Brain microvascular endothelial cell (primary cell): ENCODE data around the gene ME1.

Experiments used
- DNase-seq: peaks from one replicate; pipeline ENCODE4 v3.0.0-alpha.2; 2020
- H3K27ac ChIP-seq: fragments of 250-450 bp; sonication (Bioruptor Pico); 2 replicates; pipeline ENCODE4 v1.5.1; 2020; ENCODE audit warnings: mild to moderate bottlenecking, moderate library complexity
- H3K27me3 ChIP-seq: fragments of 250-450 bp; sonication (Bioruptor Pico); replicated peaks from 2 replicates; pipeline ENCODE4 v1.5.1; 2020; ENCODE audit warnings: mild to moderate bottlenecking
- H3K36me3 ChIP-seq: fragments of 250-450 bp; sonication (Bioruptor Pico); replicated peaks from 2 replicates; pipeline ENCODE4 v1.5.1; 2020; ENCODE audit warnings: mild to moderate bottlenecking
- H3K4me3 ChIP-seq: 2 replicates; pipeline ENCODE4 v1.5.1; 2011; ENCODE audit warnings: low read depth, mild to moderate bottlenecking, control low read depth, low read length, moderate library complexity
- in situ Hi-C: cut with HindIII; loops from 2 replicates; pipeline ENCODE4 v1.10.0; 2017; ENCODE audit warnings: low sequenced_read_pairs, low pct_ligation_motif_present
- TF ChIP-seq, protein P1 (sequence below): IDR thresholded peaks from 2 replicates; pipeline ENCODE4 v1.5.1; 2011; ENCODE audit warnings: low read depth, mild to moderate bottlenecking, moderate library complexity, low read length, control low read depth, inconsistent platforms; ENCODE audit errors: missing control alignments

The ME1 gene

DNA sequence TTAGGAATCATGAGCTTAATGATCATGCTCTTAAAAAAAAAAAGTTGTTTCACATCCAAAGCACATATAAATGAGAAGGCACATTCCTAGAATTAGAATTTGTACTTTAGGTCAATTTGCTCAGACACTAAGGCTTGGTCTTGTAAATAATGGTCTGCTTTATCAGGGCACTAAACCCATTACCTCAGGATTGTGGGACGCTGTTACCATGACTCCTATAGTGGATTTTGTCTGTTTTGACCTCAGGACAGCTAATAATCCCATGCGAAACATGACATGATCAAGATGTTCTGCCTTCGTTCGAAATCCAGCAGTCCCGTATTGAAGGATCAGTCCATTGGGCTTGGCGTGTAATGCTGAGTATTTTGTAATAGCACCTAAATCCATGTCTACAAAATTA is 240.2 kb downstream of the ME1 start:
- H3K27ac ChIP-seq = no peak overlapping the region
- H3K36me3 ChIP-seq = peaks cover 41% of the 10 kb centered on the region
- H3K27me3 ChIP-seq = no peaks in the 10 kb centered on the region
- H3K4me3 ChIP-seq = no peak overlapping the region
- in situ Hi-C loops = no loop called here
- no peak for DNase-seq
- TF ChIP-seq, protein P1, sequence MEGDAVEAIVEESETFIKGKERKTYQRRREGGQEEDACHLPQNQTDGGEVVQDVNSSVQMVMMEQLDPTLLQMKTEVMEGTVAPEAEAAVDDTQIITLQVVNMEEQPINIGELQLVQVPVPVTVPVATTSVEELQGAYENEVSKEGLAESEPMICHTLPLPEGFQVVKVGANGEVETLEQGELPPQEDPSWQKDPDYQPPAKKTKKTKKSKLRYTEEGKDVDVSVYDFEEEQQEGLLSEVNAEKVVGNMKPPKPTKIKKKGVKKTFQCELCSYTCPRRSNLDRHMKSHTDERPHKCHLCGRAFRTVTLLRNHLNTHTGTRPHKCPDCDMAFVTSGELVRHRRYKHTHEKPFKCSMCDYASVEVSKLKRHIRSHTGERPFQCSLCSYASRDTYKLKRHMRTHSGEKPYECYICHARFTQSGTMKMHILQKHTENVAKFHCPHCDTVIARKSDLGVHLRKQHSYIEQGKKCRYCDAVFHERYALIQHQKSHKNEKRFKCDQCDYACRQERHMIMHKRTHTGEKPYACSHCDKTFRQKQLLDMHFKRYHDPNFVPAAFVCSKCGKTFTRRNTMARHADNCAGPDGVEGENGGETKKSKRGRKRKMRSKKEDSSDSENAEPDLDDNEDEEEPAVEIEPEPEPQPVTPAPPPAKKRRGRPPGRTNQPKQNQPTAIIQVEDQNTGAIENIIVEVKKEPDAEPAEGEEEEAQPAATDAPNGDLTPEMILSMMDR = no peak

DNA sequence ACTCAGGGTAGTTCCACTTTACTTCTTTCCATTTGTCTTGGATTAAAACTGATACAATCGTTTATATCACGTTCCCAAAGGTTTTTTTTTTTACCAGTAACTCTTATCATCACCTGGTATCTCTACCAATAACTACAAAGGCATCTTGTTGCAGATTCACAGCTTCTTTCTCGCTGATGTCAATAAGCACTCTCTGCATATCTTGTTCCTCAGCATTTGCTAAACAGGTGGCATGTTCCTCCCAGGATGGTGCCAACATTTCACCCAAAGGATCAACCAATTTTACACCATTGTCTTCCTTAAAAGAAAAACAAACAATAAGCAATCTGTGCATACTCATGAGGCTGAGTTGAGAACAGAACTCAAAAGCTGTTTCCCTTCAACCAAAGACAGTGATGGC is 242.3 kb downstream of the ME1 start:
- Histone ChIP-seq H3K4me3 (no peak overlapping the region), H3K27ac (no peak overlapping the region), H3K36me3 (peaks cover 55% of the 10 kb centered on the region), H3K27me3 (no peaks in the 10 kb centered on the region)
- TF ChIP-seq, protein P1 = no peak
- DNase-seq = no peak
- in situ Hi-C loops = no loop called here

DNA sequence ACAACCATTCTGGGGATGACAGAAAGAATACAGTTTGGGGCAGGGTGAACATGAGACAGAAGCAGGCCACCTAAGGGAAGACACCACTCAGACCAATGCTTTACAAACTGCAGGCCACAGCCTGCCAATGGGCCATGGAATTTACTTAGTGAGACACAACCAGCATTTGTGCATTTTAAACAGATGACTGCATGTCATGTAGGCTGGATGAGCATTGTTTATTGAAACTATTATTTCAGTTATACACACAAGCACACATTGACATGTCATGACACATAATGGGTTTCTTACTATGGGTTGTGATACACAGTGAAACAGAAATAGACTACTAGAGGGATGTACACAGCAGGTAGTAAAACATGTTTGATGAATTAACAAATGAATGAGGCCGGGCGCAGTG is 245.8 kb downstream of the ME1 start:
- TF ChIP-seq, protein P1 = no peak
- Histone ChIP-seq H3K27me3 (no peaks in the 10 kb centered on the region), H3K27ac (no peak overlapping the region), H3K4me3 (no peak overlapping the region), H3K36me3 (peaks cover 75% of the 10 kb centered on the region)
- no peak for DNase-seq
- in situ Hi-C loops = no loop called here

DNA sequence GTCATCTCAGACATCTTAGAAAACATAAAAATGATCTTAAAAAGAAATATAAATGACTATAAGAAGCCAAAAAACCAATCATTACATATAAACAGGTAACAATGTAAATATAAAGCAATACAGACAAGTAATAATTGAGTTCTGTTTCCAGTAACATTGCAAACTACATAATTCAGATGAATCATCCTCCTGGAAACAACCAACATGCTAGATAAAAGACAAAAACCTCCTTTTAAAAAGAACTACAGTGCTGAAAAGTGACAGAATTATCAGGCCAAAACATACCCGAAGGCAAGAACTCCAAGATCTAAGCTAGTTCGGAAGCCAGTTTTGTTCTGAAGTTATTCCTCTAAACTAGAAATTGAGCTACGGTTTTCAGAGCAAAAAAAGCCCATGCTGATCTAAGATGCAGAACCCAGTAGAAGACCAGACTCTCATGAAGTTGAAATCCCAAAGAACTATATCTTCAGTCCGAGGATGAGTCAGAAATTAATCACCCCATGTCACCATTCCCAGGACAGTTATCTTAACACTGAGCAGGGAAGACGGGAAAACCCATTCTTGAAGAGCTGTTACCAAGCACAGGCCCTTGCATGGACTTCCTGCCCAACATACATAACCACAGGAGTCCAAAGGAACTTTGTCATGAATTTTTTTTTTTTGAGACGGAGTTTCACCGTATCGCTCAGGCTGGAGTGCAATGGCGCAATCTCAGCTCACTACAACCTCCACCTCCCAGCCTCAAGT is 247.6 kb downstream of the ME1 start:
- peaks cover 74% of the 10 kb centered on the region for H3K36me3 ChIP-seq
- TF ChIP-seq, protein P1 = no peak
- peak; percentile 95 for DNase-seq
- H3K4me3 ChIP-seq = no peak overlapping the region
- in situ Hi-C loops = no loop called here
- H3K27me3 ChIP-seq = no peaks in the 10 kb centered on the region
- peak overlapping the region; percentile 88 for H3K27ac ChIP-seq

DNA sequence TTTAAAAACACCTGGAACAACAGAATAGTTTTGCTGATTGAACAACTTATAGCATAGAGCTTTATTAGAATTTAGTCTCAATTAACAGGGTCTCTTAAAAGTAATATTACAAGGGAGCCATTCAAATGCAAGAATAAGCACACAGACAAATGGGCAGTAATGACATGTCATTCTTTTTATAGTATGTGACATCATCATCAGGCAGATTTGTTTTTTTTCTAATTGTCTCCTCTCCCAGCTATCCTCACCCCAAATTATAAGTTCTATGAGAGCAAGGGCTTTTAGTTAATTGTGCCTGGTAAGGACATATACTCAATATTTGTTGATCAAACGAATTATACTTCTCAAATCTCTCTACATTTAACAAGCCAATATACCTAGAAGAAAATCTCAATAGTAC is 248.7 kb downstream of the ME1 start:
- TF ChIP-seq, protein P1 = no peak
- no peak overlapping the region for H3K4me3 ChIP-seq
- peak overlapping the region; percentile 88 for H3K27ac ChIP-seq
- in situ Hi-C loops = no loop called here
- H3K27me3 ChIP-seq = no peaks in the 10 kb centered on the region
- DNase-seq = no peak
- peaks cover 74% of the 10 kb centered on the region for H3K36me3 ChIP-seq
